GM10266 (cell line): Measurements from ENCODE around the gene ASXL3.

Experiments used
- DNase-seq: peaks from one replicate; pipeline ENCODE4 v3.0.0; 2012; ENCODE audit errors: extremely low spot score
- CTCF ChIP-seq: IDR thresholded peaks from 2 replicates; pipeline ENCODE4 v1.5.1; 2012; ENCODE audit warnings: mild to moderate bottlenecking, low read depth; ENCODE audit not compliant: control insufficient read depth, insufficient read depth; ENCODE audit errors: missing control alignments

The ASXL3 gene

GRCh38 chr18:33660696-33661310 lies 82.8 kb downstream of the ASXL3 start:
- no peak for TF ChIP-seq CTCF
- no peak for DNase-seq

- TF ChIP-seq CTCF: no peak
- no peak for DNase-seq
These were observed 86.3 kb downstream of the ASXL3 start for GRCh38 chr18:33664241-33664874.

- DNase-seq: no peak
- TF ChIP-seq CTCF: no peak
These were observed 87.2 kb downstream of the ASXL3 start for GRCh38 chr18:33665187-33665586.

GRCh38 chr18:33665641-33666040 lies 87.6 kb downstream of the ASXL3 start:
- DNase-seq: no peak
- TF ChIP-seq CTCF: no peak

- no peak for DNase-seq
- no peak for TF ChIP-seq CTCF
These were observed 88.9 kb downstream of the ASXL3 start for GRCh38 chr18:33666915-33667314.

- TF ChIP-seq CTCF: no peak
- DNase-seq: no peak
These were observed 91.6 kb downstream of the ASXL3 start for GRCh38 chr18:33669589-33669988.

GRCh38 chr18:33670029-33670428 lies 92.0 kb downstream of the ASXL3 start:
- TF ChIP-seq CTCF: no peak
- DNase-seq: no peak
